GM12872 (cell line): ENCODE measurements around the gene PDIK1L.
A peak's percentile ranks its signal among the peaks of the same experiment; 100 is the strongest.

Experiments
- TF ChIP-seq, protein P1 (sequence below): IDR thresholded peaks from 3 replicates; pipeline ENCODE4 v1.5.1; 2011; ENCODE audit warnings: low read depth, mild to moderate bottlenecking, low read length, moderate library complexity; ENCODE audit not compliant: insufficient read depth

Gene PDIK1L

DNA sequence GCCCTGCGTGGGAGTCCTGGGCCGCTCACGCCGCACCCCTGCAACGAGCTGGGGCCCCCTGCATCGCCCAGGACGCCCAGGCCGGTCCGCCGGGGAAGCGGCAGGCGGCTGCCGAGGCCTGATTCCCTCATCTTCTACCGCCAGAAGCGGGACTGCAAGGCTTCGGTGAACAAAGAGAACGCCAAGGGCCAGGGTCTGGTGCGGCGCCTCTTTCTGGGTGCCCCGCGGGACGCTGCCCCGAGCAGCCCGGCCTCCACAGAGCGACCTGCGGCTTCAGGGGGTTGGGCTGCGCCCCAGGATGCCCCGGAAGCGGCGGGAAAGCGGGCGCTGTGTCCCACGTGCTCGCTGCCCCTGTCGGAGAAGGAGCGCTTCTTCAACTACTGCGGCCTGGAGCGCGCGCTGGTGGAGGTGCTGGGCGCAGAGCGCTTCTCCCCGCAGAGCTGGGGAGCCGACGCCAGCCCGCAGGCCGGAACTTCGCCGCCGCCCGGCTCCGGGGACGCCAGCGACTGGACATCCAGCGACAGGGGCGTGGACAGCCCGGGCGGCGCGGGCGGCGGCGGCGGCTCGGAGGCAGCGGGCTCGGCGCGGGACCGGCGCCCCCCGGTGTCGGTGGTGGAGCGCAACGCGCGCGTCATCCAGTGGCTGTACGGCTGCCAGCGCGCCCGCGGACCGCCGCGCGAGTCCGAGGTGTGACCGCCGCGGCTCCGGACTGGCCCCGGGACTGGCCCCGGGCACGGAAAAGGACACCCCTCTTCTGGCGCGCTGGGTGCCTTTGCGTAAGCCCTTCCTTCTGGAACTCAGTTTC, 50.0 kb downstream of the PDIK1L start:
- TF ChIP-seq, protein P1, sequence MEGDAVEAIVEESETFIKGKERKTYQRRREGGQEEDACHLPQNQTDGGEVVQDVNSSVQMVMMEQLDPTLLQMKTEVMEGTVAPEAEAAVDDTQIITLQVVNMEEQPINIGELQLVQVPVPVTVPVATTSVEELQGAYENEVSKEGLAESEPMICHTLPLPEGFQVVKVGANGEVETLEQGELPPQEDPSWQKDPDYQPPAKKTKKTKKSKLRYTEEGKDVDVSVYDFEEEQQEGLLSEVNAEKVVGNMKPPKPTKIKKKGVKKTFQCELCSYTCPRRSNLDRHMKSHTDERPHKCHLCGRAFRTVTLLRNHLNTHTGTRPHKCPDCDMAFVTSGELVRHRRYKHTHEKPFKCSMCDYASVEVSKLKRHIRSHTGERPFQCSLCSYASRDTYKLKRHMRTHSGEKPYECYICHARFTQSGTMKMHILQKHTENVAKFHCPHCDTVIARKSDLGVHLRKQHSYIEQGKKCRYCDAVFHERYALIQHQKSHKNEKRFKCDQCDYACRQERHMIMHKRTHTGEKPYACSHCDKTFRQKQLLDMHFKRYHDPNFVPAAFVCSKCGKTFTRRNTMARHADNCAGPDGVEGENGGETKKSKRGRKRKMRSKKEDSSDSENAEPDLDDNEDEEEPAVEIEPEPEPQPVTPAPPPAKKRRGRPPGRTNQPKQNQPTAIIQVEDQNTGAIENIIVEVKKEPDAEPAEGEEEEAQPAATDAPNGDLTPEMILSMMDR: no peak

DNA sequence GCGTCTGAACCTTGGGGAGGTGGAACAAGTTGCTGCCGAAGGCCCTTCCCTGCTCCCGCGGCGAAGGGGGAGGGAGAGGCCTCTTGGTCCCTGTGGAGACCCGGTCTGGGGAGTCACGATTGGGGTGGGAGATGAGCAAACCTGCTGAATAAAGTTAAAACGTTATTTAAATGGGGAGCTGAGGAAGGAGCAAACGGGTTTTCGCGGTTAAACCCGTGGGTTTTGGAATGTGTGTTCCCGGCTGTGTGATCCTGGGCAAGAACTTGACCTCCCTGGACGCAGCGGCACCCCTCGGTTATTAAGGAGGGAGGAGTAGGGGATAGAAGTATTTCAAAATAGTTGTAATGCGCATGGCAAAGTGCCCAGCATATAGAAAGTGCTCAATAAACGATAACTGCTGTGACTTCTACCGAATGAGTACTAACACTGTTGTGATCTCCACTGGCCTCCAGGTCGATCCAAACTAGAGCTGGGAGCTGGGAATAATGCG, 50.6 kb downstream of the PDIK1L start:
- TF ChIP-seq, protein P1: no peak

DNA sequence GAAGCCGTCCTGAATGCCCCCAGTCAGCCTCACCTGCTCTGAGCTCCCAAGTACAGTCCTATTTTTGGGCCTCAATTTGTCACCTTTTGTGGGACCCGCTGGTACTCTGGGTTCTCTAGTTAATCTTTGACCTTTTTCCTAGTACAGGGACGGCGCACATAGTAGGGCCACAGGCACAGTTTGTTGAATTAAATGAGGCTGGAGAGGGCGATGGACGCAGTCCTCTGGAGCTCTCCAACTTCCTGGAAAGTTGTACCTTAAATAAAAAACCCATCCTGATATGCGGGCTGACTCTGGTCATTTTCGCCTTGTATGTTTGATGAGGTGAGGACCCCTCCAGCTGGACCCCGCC, 52.0 kb downstream of the PDIK1L start:
- TF ChIP-seq, protein P1: no peak

DNA sequence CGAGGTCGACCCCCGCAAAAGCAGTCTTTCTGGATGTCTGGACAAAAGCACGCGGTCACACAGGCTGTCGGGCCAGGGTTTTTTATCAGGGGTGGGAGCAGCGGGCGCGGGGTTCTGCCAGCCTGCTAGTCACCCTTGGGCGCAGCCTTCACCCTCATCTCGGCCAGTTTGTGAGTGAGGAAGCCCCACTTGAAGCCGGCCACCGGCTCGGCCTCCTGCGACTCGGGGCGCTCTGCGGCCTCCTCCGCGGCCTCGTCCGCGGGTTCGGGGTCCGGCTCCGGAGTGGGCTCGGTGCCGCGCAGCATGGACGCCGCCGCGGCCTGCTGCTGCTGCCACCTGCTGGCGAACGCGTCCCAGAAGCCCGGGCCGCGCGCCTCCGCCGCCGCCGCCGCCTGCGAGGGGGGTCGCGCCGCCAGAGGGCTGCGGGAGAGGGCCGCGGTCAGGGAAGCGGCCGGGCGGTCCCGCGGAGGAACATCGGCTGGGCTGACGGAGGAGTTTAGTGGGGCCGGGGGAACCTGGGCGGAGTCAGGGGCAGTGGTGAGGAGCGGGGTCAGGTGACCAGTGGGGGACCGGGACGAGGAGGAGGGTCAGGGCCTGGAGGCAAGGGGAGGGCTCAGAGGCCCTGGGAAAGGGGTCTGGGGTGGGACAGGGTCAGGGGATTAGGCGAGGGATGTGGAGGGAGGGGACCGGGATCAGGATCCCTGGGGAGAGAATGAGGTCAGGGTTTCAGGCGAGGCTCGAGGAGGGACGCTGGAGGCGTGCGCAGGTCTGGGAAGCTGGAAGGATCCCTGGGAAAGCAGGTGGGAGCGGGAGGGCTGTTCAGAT, 52.6 kb downstream of the PDIK1L start:
- TF ChIP-seq, protein P1: peak; percentile 60; the same call in 2 of the 3 replicates

DNA sequence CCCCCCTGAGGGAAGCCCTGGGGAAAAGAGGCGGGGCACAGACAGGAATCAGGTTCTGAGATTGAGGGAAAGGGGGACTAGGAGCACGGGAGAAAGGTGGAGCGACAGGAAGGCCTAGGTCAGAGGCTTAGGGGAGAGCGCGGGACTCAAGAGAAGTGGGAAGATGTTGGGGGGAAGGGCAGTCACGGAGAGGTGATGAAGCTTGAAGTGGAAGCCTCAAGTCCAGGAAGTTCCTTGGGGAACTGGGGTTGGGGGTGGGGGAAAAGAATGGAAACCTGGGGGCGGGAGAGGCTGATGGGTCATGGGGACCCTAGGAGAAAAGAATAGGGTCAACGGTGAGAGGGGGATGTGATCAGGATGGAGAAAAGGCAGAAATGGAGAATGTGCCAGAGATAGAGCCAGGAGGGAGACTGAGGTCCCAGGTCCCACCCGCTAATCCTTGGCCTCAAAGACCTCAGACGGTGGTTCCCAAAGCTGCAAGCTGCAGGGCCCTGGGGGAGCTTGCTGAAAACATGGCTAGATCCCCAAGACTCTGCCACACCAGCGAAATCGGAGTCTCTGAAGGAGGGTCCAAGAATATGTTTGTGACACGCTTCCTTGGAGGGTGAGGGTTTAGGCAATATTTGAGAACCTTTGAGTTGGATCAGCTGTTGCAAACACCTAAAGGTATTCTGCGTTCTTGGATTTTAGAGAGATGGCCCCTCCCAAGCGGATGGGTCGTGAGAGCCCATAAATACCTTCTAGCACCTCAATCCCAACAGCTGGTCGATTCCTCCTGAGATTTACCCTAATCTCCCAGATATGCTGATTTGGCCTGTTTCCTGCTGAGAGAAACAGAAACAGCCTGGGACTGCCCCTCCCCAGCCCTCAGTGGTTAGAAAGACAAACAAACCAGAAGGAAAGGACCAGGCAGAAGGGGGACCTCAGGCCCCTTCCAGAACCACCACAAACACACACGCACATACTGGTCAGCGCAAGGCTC, 53.5 kb downstream of the PDIK1L start:
- TF ChIP-seq, protein P1: no peak

DNA sequence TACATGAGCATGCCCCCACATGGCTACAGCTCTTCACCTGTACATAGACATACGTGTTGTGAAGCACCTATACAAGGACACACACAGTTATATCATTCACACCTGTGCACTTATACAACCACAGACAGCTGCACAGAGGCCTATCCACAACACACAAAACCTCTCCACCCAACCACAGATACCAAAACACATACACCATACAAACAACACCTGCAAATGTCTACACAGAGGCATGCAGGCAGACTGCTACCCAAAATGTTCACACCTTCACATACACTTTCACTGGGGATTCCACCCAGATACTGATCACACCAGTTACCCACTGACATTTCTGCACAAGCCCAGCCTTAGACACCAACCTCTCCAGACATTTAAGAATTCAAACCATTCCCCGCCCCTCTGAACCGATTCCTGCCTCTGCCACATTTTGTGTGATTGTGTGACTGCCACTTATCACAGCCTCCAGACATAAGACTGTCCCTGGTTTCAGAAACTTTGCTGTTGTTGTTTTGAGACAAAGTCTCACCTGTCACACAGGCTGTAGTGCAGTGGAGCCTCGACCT, 55.2 kb downstream of the PDIK1L start:
- TF ChIP-seq, protein P1: no peak
